WI38 (cell line): ENCODE results near the gene CACNA2D3.

ENCODE experiments used
- H3K4me3 ChIP-seq: 2 replicates; pipeline ENCODE4 v1.5.1; 2011; ENCODE audit warnings: low read depth, mild to moderate bottlenecking, control low read depth, low read length
- CTCF ChIP-seq: IDR thresholded peaks from 2 replicates; pipeline ENCODE4 v1.5.1; 2012; ENCODE audit warnings: low read depth, mild to moderate bottlenecking, control low read depth, low read length

The CACNA2D3 gene

GRCh38 chr3:55085231-55085630, 962.9 kb downstream of the CACNA2D3 start:
- no peak for TF ChIP-seq CTCF
- no peak overlapping the region for H3K4me3 ChIP-seq

- no peak for TF ChIP-seq CTCF
These were observed 966.9 kb downstream of the CACNA2D3 start for GRCh38 chr3:55089211-55089610.

GRCh38 chr3:55090291-55090690, 967.9 kb downstream of the CACNA2D3 start:
- no peak for TF ChIP-seq CTCF
- H3K4me3 ChIP-seq = no peak overlapping the region

More at GRCh38 chr3:55089211-55089610, 966.9 kb downstream of the CACNA2D3 start:
- H3K4me3 ChIP-seq = no peak overlapping the region

- no peak overlapping the region for H3K4me3 ChIP-seq
- TF ChIP-seq CTCF = no peak
These were observed 968.4 kb downstream of the CACNA2D3 start for GRCh38 chr3:55090746-55091145.

GRCh38 chr3:55091381-55092225, 969.3 kb downstream of the CACNA2D3 start:
- H3K4me3 ChIP-seq = no peak overlapping the region
- no peak for TF ChIP-seq CTCF

- no peak for TF ChIP-seq CTCF
- H3K4me3 ChIP-seq = no peak overlapping the region
These were observed 972.3 kb downstream of the CACNA2D3 start for GRCh38 chr3:55094676-55095075.

GRCh38 chr3:55097441-55097840, 975.1 kb downstream of the CACNA2D3 start:
- H3K4me3 ChIP-seq = no peak overlapping the region
- no peak for TF ChIP-seq CTCF
